ENCODE measurements around the gene GTF2I. TPM values are rescaled to one million over a fixed set of nuclear protein-coding genes. Genes with fewer than 3 reads are reported as not detected.
"Not testable (repeated sequence)": the region's sequence is repeated elsewhere in the genome, so short reads cannot be mapped to it uniquely, and the experiment has no call there.

Gene GTF2I
- total and polyA plus RNA-seq, 3 experiments from 2014 or later = 71.3 to 176 (median 176) TPM

GRCh38 chr7:74758982-74759381 lies 101.5 kb downstream of the GTF2I start:
- H3K4me3 Mint-ChIP-seq; H3K27ac ChIP-seq (ENCODE audit: low read depth, low read length); DNase-seq; H3K27ac Mint-ChIP-seq; H3K36me3 Mint-ChIP-seq; CTCF ChIA-PET; H3K27me3 Mint-ChIP-seq; H3K36me3 ChIP-seq (ENCODE audit: insufficient read depth, low read length); H3K27me3 ChIP-seq (ENCODE audit: insufficient read depth, low read length, poor library complexity, severe bottlenecking); H3K4me3 ChIP-seq (ENCODE audit: low read length); H3K4me1 ChIP-seq (ENCODE audit: insufficient read depth, low read length); H3K9me3 Mint-ChIP-seq; POLR2A ChIA-PET; H3K4me1 Mint-ChIP-seq; H3K9me3 ChIP-seq (ENCODE audit: low read length): not testable (repeated sequence)

GRCh38 chr7:74765205-74765918 lies 107.8 kb downstream of the GTF2I start:
- H3K36me3 Mint-ChIP-seq; DNase-seq; H3K27ac Mint-ChIP-seq; H3K9me3 ChIP-seq (ENCODE audit: low read length); H3K27me3 Mint-ChIP-seq; H3K4me1 Mint-ChIP-seq; H3K4me3 ChIP-seq (ENCODE audit: low read length); H3K36me3 ChIP-seq (ENCODE audit: insufficient read depth, low read length); CTCF ChIA-PET; H3K27ac ChIP-seq (ENCODE audit: low read depth, low read length); H3K4me3 Mint-ChIP-seq; POLR2A ChIA-PET; H3K27me3 ChIP-seq (ENCODE audit: insufficient read depth, low read length, poor library complexity, severe bottlenecking); H3K4me1 ChIP-seq (ENCODE audit: insufficient read depth, low read length); H3K9me3 Mint-ChIP-seq: not testable (repeated sequence)

DNA sequence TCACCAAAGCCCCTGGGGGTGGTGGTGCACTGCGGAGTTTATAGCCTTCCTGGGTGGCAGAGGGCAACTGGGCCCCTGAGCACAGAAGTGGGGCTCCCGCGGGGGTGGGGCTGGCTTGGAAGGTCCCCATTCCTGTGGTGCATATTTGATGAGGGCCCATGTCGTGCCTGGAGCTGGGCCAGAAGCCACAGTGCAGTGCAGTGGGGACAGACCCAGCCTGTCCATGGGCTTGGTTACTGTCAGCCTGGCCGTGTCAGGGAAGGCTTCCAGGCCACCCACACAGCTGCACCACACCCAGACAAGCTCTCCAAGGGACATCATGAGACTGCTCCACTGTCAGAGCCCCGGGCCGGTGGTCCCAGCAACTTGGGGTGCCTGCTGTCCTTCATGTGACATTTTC lies 109.0 kb downstream of the GTF2I start:
- CTCF ChIA-PET = not testable (repeated sequence)

DNA sequence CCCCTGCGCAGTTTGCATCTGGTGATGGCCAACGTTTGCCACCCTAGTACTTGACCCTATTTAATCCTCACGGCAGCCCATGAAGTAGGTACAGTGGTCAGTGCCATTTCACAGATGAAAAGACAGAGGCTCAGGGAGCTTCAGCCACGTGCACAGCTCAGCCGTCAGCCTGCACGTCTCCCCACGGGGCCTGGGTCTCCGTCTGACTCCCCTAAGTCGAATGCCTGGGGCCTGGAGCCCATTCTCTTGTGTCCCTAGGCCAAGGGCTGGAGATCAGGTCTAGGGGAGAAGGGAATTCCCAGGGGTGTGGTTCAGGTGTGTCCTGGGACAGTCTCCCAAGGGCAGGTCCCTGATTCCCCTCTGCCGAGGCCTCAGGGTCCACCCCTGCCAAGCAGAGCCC lies 109.5 kb downstream of the GTF2I start:
- POLR2A ChIA-PET = not testable (repeated sequence)

More for the DNA sequence above, 109.0 kb downstream of the GTF2I start:
- DNase-seq; H3K9me3 ChIP-seq (ENCODE audit: low read length); H3K4me3 Mint-ChIP-seq; H3K9me3 Mint-ChIP-seq; H3K27ac ChIP-seq (ENCODE audit: low read depth, low read length); H3K36me3 ChIP-seq (ENCODE audit: insufficient read depth, low read length); H3K27me3 ChIP-seq (ENCODE audit: insufficient read depth, low read length, poor library complexity, severe bottlenecking); POLR2A ChIA-PET; H3K4me1 ChIP-seq (ENCODE audit: insufficient read depth, low read length); H3K4me1 Mint-ChIP-seq; H3K36me3 Mint-ChIP-seq; H3K27me3 Mint-ChIP-seq; H3K27ac Mint-ChIP-seq; H3K4me3 ChIP-seq (ENCODE audit: low read length): not testable (repeated sequence)

GRCh38 chr7:74770062-74770461 lies 112.5 kb downstream of the GTF2I start:
- H3K4me1 Mint-ChIP-seq; H3K9me3 ChIP-seq (ENCODE audit: low read length); H3K27ac ChIP-seq (ENCODE audit: low read depth, low read length); H3K4me3 ChIP-seq (ENCODE audit: low read length); H3K36me3 Mint-ChIP-seq; H3K36me3 ChIP-seq (ENCODE audit: insufficient read depth, low read length); H3K27me3 Mint-ChIP-seq; H3K27me3 ChIP-seq (ENCODE audit: insufficient read depth, low read length, poor library complexity, severe bottlenecking); H3K9me3 Mint-ChIP-seq; CTCF ChIA-PET; H3K4me1 ChIP-seq (ENCODE audit: insufficient read depth, low read length); POLR2A ChIA-PET; H3K27ac Mint-ChIP-seq; H3K4me3 Mint-ChIP-seq; DNase-seq: not testable (repeated sequence)

More for the DNA sequence above, 109.5 kb downstream of the GTF2I start:
- H3K27me3 ChIP-seq (ENCODE audit: insufficient read depth, low read length, poor library complexity, severe bottlenecking); H3K27me3 Mint-ChIP-seq; H3K9me3 Mint-ChIP-seq; CTCF ChIA-PET; H3K4me3 ChIP-seq (ENCODE audit: low read length); H3K4me1 Mint-ChIP-seq; H3K36me3 Mint-ChIP-seq; H3K27ac ChIP-seq (ENCODE audit: low read depth, low read length); H3K4me3 Mint-ChIP-seq; H3K36me3 ChIP-seq (ENCODE audit: insufficient read depth, low read length); H3K4me1 ChIP-seq (ENCODE audit: insufficient read depth, low read length); H3K9me3 ChIP-seq (ENCODE audit: low read length): not testable (repeated sequence)
- DNase-seq = peak in 1 of 5 donors; percentile 7
- H3K27ac Mint-ChIP-seq = peak overlapping the region in 1 of 8 donors; percentile 45

DNA sequence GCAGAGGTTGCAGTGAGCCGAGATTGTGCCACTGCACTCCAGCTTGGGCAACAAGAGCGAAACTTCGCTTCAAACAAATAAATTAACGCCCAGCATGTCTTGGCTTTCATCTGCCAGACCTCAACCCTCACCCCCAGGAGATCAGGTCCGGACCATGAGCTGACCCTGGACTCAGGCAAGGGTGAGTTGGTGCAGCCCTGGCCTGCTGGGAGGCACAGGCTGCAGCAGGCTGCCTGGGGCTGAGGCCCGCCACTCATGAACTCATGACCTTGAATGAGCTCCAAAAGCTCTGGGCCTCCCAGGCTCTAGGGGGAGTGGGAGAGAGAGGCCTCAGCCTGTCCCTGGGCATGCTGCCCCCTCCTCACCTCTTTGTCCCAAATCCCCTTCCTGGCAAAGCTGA lies 114.6 kb downstream of the GTF2I start:
- H3K9me3 Mint-ChIP-seq, H3K27me3 Mint-ChIP-seq, CTCF ChIA-PET: not testable (repeated sequence)

GRCh38 chr7:74773760-74774750 lies 116.5 kb downstream of the GTF2I start, which contains the start of gene NCF1:
TSS of gene NCF1 (plus strand) at chr7:74774011. CDS start at chr7:74774032, 21 bp downstream.
- CTCF ChIA-PET, POLR2A ChIA-PET: not testable (repeated sequence)

More for the DNA sequence above, 114.6 kb downstream of the GTF2I start:
- H3K27ac ChIP-seq (ENCODE audit: low read depth, low read length); H3K27me3 ChIP-seq (ENCODE audit: insufficient read depth, low read length, poor library complexity, severe bottlenecking); H3K4me1 Mint-ChIP-seq; H3K27ac Mint-ChIP-seq; POLR2A ChIA-PET; DNase-seq; H3K4me1 ChIP-seq (ENCODE audit: insufficient read depth, low read length); H3K9me3 ChIP-seq (ENCODE audit: low read length); H3K36me3 ChIP-seq (ENCODE audit: insufficient read depth, low read length); H3K36me3 Mint-ChIP-seq; H3K4me3 ChIP-seq (ENCODE audit: low read length); H3K4me3 Mint-ChIP-seq: not testable (repeated sequence)

GRCh38 chr7:74775111-74775510 lies 117.6 kb downstream of the GTF2I start:
- H3K4me3 ChIP-seq (ENCODE audit: low read length); H3K36me3 Mint-ChIP-seq; H3K27ac ChIP-seq (ENCODE audit: low read depth, low read length); CTCF ChIA-PET; H3K36me3 ChIP-seq (ENCODE audit: insufficient read depth, low read length); H3K9me3 ChIP-seq (ENCODE audit: low read length); H3K4me3 Mint-ChIP-seq; H3K4me1 Mint-ChIP-seq; H3K9me3 Mint-ChIP-seq; POLR2A ChIA-PET; H3K27me3 Mint-ChIP-seq; H3K4me1 ChIP-seq (ENCODE audit: insufficient read depth, low read length); H3K27me3 ChIP-seq (ENCODE audit: insufficient read depth, low read length, poor library complexity, severe bottlenecking); H3K27ac Mint-ChIP-seq; DNase-seq: not testable (repeated sequence)

More at GRCh38 chr7:74773760-74774750, 116.5 kb downstream of the GTF2I start, which contains the start of gene NCF1:
- not testable (repeated sequence) for H3K36me3 ChIP-seq (ENCODE audit: insufficient read depth, low read length); H3K4me3 Mint-ChIP-seq; H3K36me3 Mint-ChIP-seq; H3K27ac ChIP-seq (ENCODE audit: low read depth, low read length); H3K9me3 ChIP-seq (ENCODE audit: low read length); H3K4me1 ChIP-seq (ENCODE audit: insufficient read depth, low read length); H3K27me3 Mint-ChIP-seq; DNase-seq; H3K4me3 ChIP-seq (ENCODE audit: low read length); H3K27me3 ChIP-seq (ENCODE audit: insufficient read depth, low read length, poor library complexity, severe bottlenecking); H3K4me1 Mint-ChIP-seq; H3K9me3 Mint-ChIP-seq; H3K27ac Mint-ChIP-seq

Measured in CD8-positive, alpha-beta memory T cell (primary cell).